Epithelial cell of prostate (primary cell): ENCODE data around the gene RFTN1.
"Not testable (repeated sequence)": the region's sequence is repeated elsewhere in the genome, so short reads cannot be mapped to it uniquely, and the experiment has no call there.

ENCODE experiments used
- DNase-seq: peaks from one replicate; pipeline ENCODE4 v3.0.0-alpha.2; 2011; ENCODE audit warnings: low read depth, low spot score
- H3K27ac ChIP-seq: fragments of 450-650 bp; 2 replicates; pipeline ENCODE4 v1.5.1; 2017; ENCODE audit warnings: mild to moderate bottlenecking

The RFTN1 gene

GRCh38 chr3:16489326-16490061 lies 24.0 kb downstream of the RFTN1 start:
- not testable (repeated sequence) for H3K27ac ChIP-seq, DNase-seq

- no peak for DNase-seq
- no peak overlapping the region for H3K27ac ChIP-seq
Observed at GRCh38 chr3:16488637-16489036, 24.9 kb downstream of the RFTN1 start.

- no peak overlapping the region for H3K27ac ChIP-seq
- DNase-seq: no peak
Observed at GRCh38 chr3:16487511-16488175, 25.9 kb downstream of the RFTN1 start.

- no peak for DNase-seq
- H3K27ac ChIP-seq: no peak overlapping the region
Observed at GRCh38 chr3:16486951-16487480, 26.5 kb downstream of the RFTN1 start.

GRCh38 chr3:16486201-16486600 lies 27.3 kb downstream of the RFTN1 start:
- no peak for DNase-seq
- H3K27ac ChIP-seq: no peak overlapping the region

GRCh38 chr3:16485395-16485992 lies 28.0 kb downstream of the RFTN1 start:
- H3K27ac ChIP-seq: no peak overlapping the region
- DNase-seq: no peak

- DNase-seq: no peak
- no peak overlapping the region for H3K27ac ChIP-seq
Observed at GRCh38 chr3:16484984-16485383, 28.5 kb downstream of the RFTN1 start.

- no peak overlapping the region for H3K27ac ChIP-seq
- DNase-seq: no peak
Observed at GRCh38 chr3:16484216-16484615, 29.3 kb downstream of the RFTN1 start.

GRCh38 chr3:16482770-16483531 lies 30.5 kb downstream of the RFTN1 start:
- DNase-seq: no peak
- no peak overlapping the region for H3K27ac ChIP-seq

GRCh38 chr3:16482194-16482769 lies 31.2 kb downstream of the RFTN1 start:
- DNase-seq: no peak
- no peak overlapping the region for H3K27ac ChIP-seq

- H3K27ac ChIP-seq: no peak overlapping the region
- DNase-seq: no peak
Observed at GRCh38 chr3:16481546-16481897, 32.0 kb downstream of the RFTN1 start.

GRCh38 chr3:16480861-16481545 lies 32.5 kb downstream of the RFTN1 start:
- no peak for DNase-seq
- no peak overlapping the region for H3K27ac ChIP-seq

- DNase-seq: no peak
- H3K27ac ChIP-seq: no peak overlapping the region
Observed at GRCh38 chr3:16478516-16478915, 35.0 kb downstream of the RFTN1 start.

- no peak overlapping the region for H3K27ac ChIP-seq
- no peak for DNase-seq
Observed at GRCh38 chr3:16477521-16477920, 36.0 kb downstream of the RFTN1 start.

GRCh38 chr3:16477056-16477455 lies 36.4 kb downstream of the RFTN1 start:
- H3K27ac ChIP-seq: no peak overlapping the region
- DNase-seq: no peak

GRCh38 chr3:16476636-16477035 lies 36.9 kb downstream of the RFTN1 start:
- DNase-seq: no peak
- H3K27ac ChIP-seq: no peak overlapping the region

- no peak for DNase-seq
- no peak overlapping the region for H3K27ac ChIP-seq
Observed at GRCh38 chr3:16475766-16476165, 37.7 kb downstream of the RFTN1 start.

GRCh38 chr3:16474920-16475319 lies 38.6 kb downstream of the RFTN1 start:
- no peak overlapping the region for H3K27ac ChIP-seq
- DNase-seq: no peak

- H3K27ac ChIP-seq: no peak overlapping the region
- DNase-seq: no peak
Observed at GRCh38 chr3:16474216-16474615, 39.3 kb downstream of the RFTN1 start.

GRCh38 chr3:16472593-16472992 lies 40.9 kb downstream of the RFTN1 start:
- H3K27ac ChIP-seq: no peak overlapping the region
- DNase-seq: no peak
